H1 (cell line): ENCODE data around the gene GNRHR. TPM values are rescaled to one million over a fixed set of nuclear protein-coding genes. Genes with fewer than 3 reads are reported as not detected.

Experiments used
- CTCF ChIA-PET: fragments of 300-600 bp; sonication (Branson Sonifier 250); formaldehyde crosslinking; loops from one replicate; lab custom pipeline; 2021; ENCODE audit not compliant: partially characterized antibody; lab: Charles Lee
- POLR2A ChIA-PET: fragments of 300-600 bp; sonication (Branson Sonifier 250); formaldehyde crosslinking; loops from one replicate; lab custom pipeline; 2021; ENCODE audit warnings: inconsistent platforms; ENCODE audit not compliant: partially characterized antibody; lab: Charles Lee
- DNase-seq, 2 experiments: peaks; one replicate each; pipeline versions ENCODE4 v3.0.0 to v3.0.0-alpha.2; 2010 to 2022; ENCODE audit warnings: low spot score in 2 of 2, low read depth in 1 of 2, mixed read lengths in 1 of 2
- FAIRE-seq: peaks from 2 replicates; lab custom pipeline; 2011; peaks lifted over from hg19 to GRCh38; lab: Jason Lieb, UNC
- H2AFZ ChIP-seq: 2 replicates; pipeline ENCODE4 v1.8.1; 2012; ENCODE audit warnings: low read length, inconsistent platforms
- H2AK5ac ChIP-seq: 2 replicates; pipeline ENCODE4 v1.6.1; 2013; ENCODE audit warnings: low read depth, low read length
- H2BK120ac ChIP-seq: replicated peaks from 2 replicates; pipeline ENCODE3; 2013; ENCODE audit warnings: low read depth, low read length, inconsistent platforms
- H2BK12ac ChIP-seq: 2 replicates; pipeline ENCODE4 v1.6.1; 2013; ENCODE audit warnings: low read depth, low read length
- H2BK15ac ChIP-seq: 2 replicates; pipeline ENCODE4 v1.6.1; 2013; ENCODE audit warnings: low read length
- H2BK20ac ChIP-seq: 2 replicates; pipeline ENCODE4 v1.6.1; 2013; ENCODE audit warnings: low read length
- H2BK5ac ChIP-seq: 2 replicates; pipeline ENCODE4 v1.6.1; 2013; ENCODE audit warnings: low read depth, low read length
- H3K14ac ChIP-seq: 2 replicates; pipeline ENCODE4 v1.6.1; 2013; ENCODE audit warnings: inconsistent platforms; ENCODE audit not compliant: insufficient read length
- H3K18ac ChIP-seq: 2 replicates; pipeline ENCODE4 v1.6.1; 2013; ENCODE audit warnings: low read length; ENCODE audit errors: extremely low read depth
- H3K23ac ChIP-seq: 2 replicates; pipeline ENCODE4 v1.6.1; 2013; ENCODE audit warnings: inconsistent platforms; ENCODE audit not compliant: insufficient read length
- H3K23me2 ChIP-seq: 2 replicates; pipeline ENCODE4 v1.6.1; 2013; ENCODE audit warnings: low read depth, low read length
- H3K27ac ChIP-seq: 2 replicates; pipeline ENCODE4 v1.6.1; 2011; ENCODE audit warnings: low read depth, low read length, inconsistent platforms
- H3K27me3 ChIP-seq, 4 experiments: replicated peaks in 1 of 4; 1 replicate in 1 of 4; 2 replicates in 3 of 4; pipeline versions ENCODE4 v1.6.1 to v1.8.1; 2011 to 2013; ENCODE audit warnings: low read length in 3 of 4, mild to moderate bottlenecking in 3 of 4, inconsistent platforms in 2 of 4, mixed read lengths in 2 of 4, moderate library complexity in 1 of 4; ENCODE audit not compliant: control insufficient read depth in 3 of 4, insufficient read depth in 3 of 4; ENCODE audit errors: extremely low read depth in 1 of 4
- H3K36me3 ChIP-seq, 4 experiments: 2 replicates each; pipeline versions ENCODE4 v1.6.1 to v1.8.1; 2011 to 2013; ENCODE audit warnings: mild to moderate bottlenecking in 4 of 4, low read length in 3 of 4, moderate library complexity in 2 of 4, control low read depth in 1 of 4, inconsistent platforms in 1 of 4; ENCODE audit not compliant: insufficient read depth in 4 of 4, control insufficient read depth in 2 of 4
- H3K4ac ChIP-seq: replicated peaks from 2 replicates; pipeline ENCODE3; 2013; ENCODE audit warnings: low read length, low read depth, mixed read lengths, inconsistent platforms; ENCODE audit not compliant: insufficient read length
- H3K4me1 ChIP-seq, 4 experiments: replicated peaks in 1 of 4; 1 replicate in 1 of 4; 2 replicates in 3 of 4; pipeline versions ENCODE4 v1.6.1 to v1.8.1; 2011 to 2013; ENCODE audit warnings: low read length in 3 of 4, inconsistent platforms in 2 of 4, mixed read lengths in 1 of 4; ENCODE audit not compliant: insufficient read depth in 4 of 4, control insufficient read depth in 3 of 4
- H3K4me2 ChIP-seq, 2 experiments: 2 replicates each; pipeline versions ENCODE4 v1.6.1 to v1.8.1; 2011 to 2013; ENCODE audit warnings: low read depth in 2 of 2, low read length in 2 of 2, control low read depth in 1 of 2, inconsistent platforms in 1 of 2, mild to moderate bottlenecking in 1 of 2; ENCODE audit not compliant: insufficient read depth in 1 of 2
- H3K4me3 ChIP-seq, 4 experiments: fragments of 200-600, 300-600 bp in 1 of 4; sonication (generic), shearing (Covaris generic), sonication (Bioruptor Twin) in 1 of 4; 2 replicates each; pipeline versions ENCODE4 v1.5.1 to v1.8.1; 2011 to 2016; ENCODE audit warnings: low read length in 4 of 4, low read depth in 3 of 4, control low read depth in 2 of 4, inconsistent platforms in 2 of 4, mild to moderate bottlenecking in 2 of 4, mixed read lengths in 1 of 4, moderate library complexity in 1 of 4; ENCODE audit not compliant: insufficient read depth in 2 of 4; ENCODE audit errors: extremely low read depth in 1 of 4
- H3K56ac ChIP-seq: replicated peaks from 2 replicates; pipeline ENCODE3; 2013; ENCODE audit warnings: low read depth, mild to moderate bottlenecking, mixed read lengths, low read length, inconsistent platforms; ENCODE audit not compliant: insufficient read length
- H3K79me1 ChIP-seq: 2 replicates; pipeline ENCODE4 v1.6.1; 2013; ENCODE audit warnings: low read depth, low read length, control low read depth
- H3K79me2 ChIP-seq, 2 experiments: 2 replicates each; pipeline versions ENCODE4 v1.6.1 to v1.8.1; 2012 to 2013; ENCODE audit warnings: low read length in 2 of 2, mild to moderate bottlenecking in 2 of 2, inconsistent platforms in 1 of 2; ENCODE audit not compliant: insufficient read depth in 2 of 2, control insufficient read depth in 1 of 2
- H3K9ac ChIP-seq, 4 experiments: replicated peaks in 1 of 4; 1 replicate in 1 of 4; 2 replicates in 3 of 4; pipeline versions ENCODE4 v1.6.1 to v1.8.1; 2011 to 2013; ENCODE audit warnings: low read depth in 3 of 4, low read length in 3 of 4, control low read depth in 2 of 4, mild to moderate bottlenecking in 2 of 4, moderate library complexity in 2 of 4, inconsistent platforms in 1 of 4; ENCODE audit errors: extremely low read depth in 1 of 4
- H3K9me3 ChIP-seq, 2 experiments: 2 replicates each; pipeline versions ENCODE4 v1.6.1 to v1.8.1; 2012 to 2013; ENCODE audit warnings: mild to moderate bottlenecking in 2 of 2, moderate library complexity in 2 of 2, control low read depth in 1 of 2, inconsistent platforms in 1 of 2, low read depth in 1 of 2, low read length in 1 of 2, mixed read lengths in 1 of 2; ENCODE audit not compliant: insufficient read depth in 2 of 2
- H4K20me1 ChIP-seq, 2 experiments: replicated peaks in 1 of 2; 2 replicates each; pipeline versions ENCODE3 to v1.8.1; 2011 to 2013; ENCODE audit warnings: inconsistent platforms in 2 of 2, low read length in 2 of 2, mild to moderate bottlenecking in 1 of 2; ENCODE audit not compliant: insufficient read depth in 2 of 2, control insufficient read depth in 1 of 2
- H4K5ac ChIP-seq: 2 replicates; pipeline ENCODE4 v1.6.1; 2013; ENCODE audit warnings: low read length, low read depth, mixed read lengths, inconsistent platforms; ENCODE audit not compliant: insufficient read length
- H4K8ac ChIP-seq: 2 replicates; pipeline ENCODE4 v1.8.0; 2013; ENCODE audit warnings: mild to moderate bottlenecking, moderate library complexity, low read length, inconsistent platforms; ENCODE audit not compliant: insufficient read depth; ENCODE audit errors: extremely low read depth
- H4K91ac ChIP-seq: replicated peaks from 2 replicates; pipeline ENCODE3; 2013; ENCODE audit warnings: low read length, mixed read lengths, inconsistent platforms; ENCODE audit not compliant: insufficient read length
- CREB1 ChIP-seq: IDR thresholded peaks from 2 replicates; pipeline ENCODE4 v1.6.1; 2012; ENCODE audit warnings: inconsistent platforms
- CTBP2 ChIP-seq: IDR thresholded peaks from 2 replicates; pipeline ENCODE4 v1.7.0; 2011; ENCODE audit warnings: borderline replicate concordance, mild to moderate bottlenecking, moderate library complexity, mixed read lengths, low read length; ENCODE audit not compliant: insufficient read depth, insufficient read length
- EGR1 ChIP-seq: IDR thresholded peaks from 2 replicates; pipeline ENCODE4 v1.6.1; 2011; ENCODE audit warnings: low read depth, low read length, borderline replicate concordance
- GABPA ChIP-seq: IDR thresholded peaks from 2 replicates; pipeline ENCODE4 v1.6.1; 2011; ENCODE audit warnings: mild to moderate bottlenecking, low read length, moderate library complexity, borderline replicate concordance; ENCODE audit not compliant: insufficient read depth
- KDM5A ChIP-seq: fragments of 200-600 bp; IDR thresholded peaks from 2 replicates; pipeline ENCODE4 v1.7.1; 2012; ENCODE audit warnings: mild to moderate bottlenecking, low read length, inconsistent platforms, mixed read lengths
- PHF8 ChIP-seq: fragments of 200-600 bp; sonication (generic); conservative IDR thresholded peaks from 2 replicates; pipeline ENCODE4 v1.7.1; 2012; ENCODE audit warnings: low read depth, mild to moderate bottlenecking, inconsistent platforms, low read length, moderate library complexity
- POLR2A ChIP-seq, 2 experiments: IDR thresholded peaks; 1 replicate in 1 of 2; 2 replicates in 1 of 2; pipeline ENCODE4 v1.6.1; 2011; ENCODE audit warnings: low read depth in 2 of 2, low read length in 2 of 2, mild to moderate bottlenecking in 2 of 2; ENCODE audit errors: control extremely low read depth in 1 of 2
- POLR2AphosphoS5 ChIP-seq: IDR thresholded peaks from 2 replicates; pipeline ENCODE4 v1.6.1; 2011; ENCODE audit warnings: low read depth, low read length
- POU5F1 ChIP-seq: IDR thresholded peaks from 2 replicates; pipeline ENCODE4 v1.6.1; 2011; ENCODE audit warnings: low read depth, mild to moderate bottlenecking, low read length, moderate library complexity
- RBBP5 ChIP-seq: IDR thresholded peaks from 2 replicates; pipeline ENCODE4 v1.7.1; 2012; ENCODE audit warnings: low read depth, mild to moderate bottlenecking, inconsistent platforms, low read length, moderate library complexity, borderline replicate concordance
- SIN3A ChIP-seq, 2 experiments: IDR thresholded peaks in 1 of 2; conservative IDR thresholded peaks in 1 of 2; 2 replicates each; pipeline ENCODE4 v1.6.1; 2011 to 2012; ENCODE audit warnings: low read length in 2 of 2, improper control_type of control experiment in 1 of 2, low read depth in 1 of 2, mild to moderate bottlenecking in 1 of 2
- SP2 ChIP-seq: IDR thresholded peaks from 2 replicates; pipeline ENCODE4 v1.6.1; 2012; ENCODE audit warnings: mild to moderate bottlenecking, low read length, inconsistent platforms
- whole genome bisulfite sequencing, 2 experiments: shearing (Covaris generic) in 1 of 2; methylation state at CpG; one replicate each; pipeline versions ENCODE4 v1.1.6 to v1.1.7; 2013 to 2015; ENCODE audit warnings: low lambda C conversion rate in 2 of 2, mixed read lengths in 2 of 2, inconsistent platforms in 1 of 2, low coverage in 1 of 2, missing lambda C conversion rate in 1 of 2; ENCODE audit not compliant: insufficient replicate concordance in 2 of 2, insufficient coverage in 1 of 2, insufficient read length in 1 of 2; ENCODE audit errors: extremely low coverage in 1 of 2, missing lambda C conversion rate in 1 of 2; 5-methylcytosine and 5-hydroxymethylcytosine counted together
- polyA plus RNA-seq, 7 experiments: library from polyadenylated mRNA; depleted of rRNA in 3 of 7; stranded (reverse) in 5 of 7; unstranded in 2 of 7; fragments of >200 nt in 5 of 7; fragments of 200-250 nt in 2 of 7; gene quantifications; 1 replicate in 5 of 7; 2 replicates in 1 of 7; 4 replicates in 1 of 7; pipeline versions ENCODE4 v1.2.1 to v1.2.3, GENCODE V29; 2011 to 2013; ENCODE audit warnings: missing spikeins in 2 of 7, mixed read lengths in 2 of 7
- total RNA-seq: library from RNA; stranded (reverse); fragmentation: NEBNext Ultra II Directional; extraction: Animal tissue kit (Norgen Biotek cat#: 25700); gene quantifications from 2 replicates; pipeline ENCODE4 v1.2.1, GENCODE V29; 2021

Gene GNRHR
- total and polyA plus RNA-seq, 2 of the 8 experiments (the other 6 are each of a cell fraction or from before 2014, with no cell fraction given) = not detected

GRCh38 chr4:67765928-67766327, 11.7 kb upstream of the GNRHR start:
- Histone ChIP-seq H3K4me2 (no peak overlapping the region), H2AK5ac (no peak overlapping the region), H3K9me3 (no peaks in the 10 kb centered on the region), H2AFZ (no peak overlapping the region), H3K14ac (no peak overlapping the region), H3K56ac (no peak overlapping the region), H3K27ac (no peak overlapping the region), H4K8ac (no peak overlapping the region), H3K27me3 (no peaks in the 10 kb centered on the region), H3K79me2 (no peaks in the 10 kb centered on the region), H4K91ac (no peak overlapping the region), H3K23me2 (no peaks in the 10 kb centered on the region; the same call in 1 of the 2 replicates), H2BK20ac (no peak overlapping the region), H3K9ac (no peak overlapping the region), H4K20me1 (no peaks in the 10 kb centered on the region), H3K4ac (no peak overlapping the region), H3K18ac (no peak overlapping the region), H3K79me1 (no peaks in the 10 kb centered on the region), H3K4me3 (no peak overlapping the region), H2BK5ac (no peak overlapping the region), H3K4me1 (0 out of 7 replicates have a peak, but pooled peaks cover 0 to 2% (median 0%) of the 10 kb centered on the region in 4 experiments), H3K36me3 (no peaks in the 10 kb centered on the region), H2BK12ac (no peak overlapping the region), H3K23ac (no peak overlapping the region), H2BK15ac (no peak overlapping the region), H2BK120ac (no peak overlapping the region), H4K5ac (no peak overlapping the region)
- no peak for DNase-seq
- WGBS, 2 experiments = 84% methylated on average over 1 of the region's 1 CpG; no CpG with 5 or more reads in 1 of the 2 experiments
- TF ChIP-seq POLR2A (IDR thresholded peaks at IDR 0.05; ENCODE audit: control extremely low read depth in 1 of 2, low read depth in 2 of 2, low read length in 2 of 2) (no peak), SIN3A (conservative IDR thresholded peaks at IDR 0.05 in 1 of 2, IDR thresholded peaks at IDR 0.05 in 1 of 2; ENCODE audit: low read depth in 1 of 2, low read length in 2 of 2) (no peak), RBBP5 (no peak), CTBP2 (no peak), PHF8 (no peak), POLR2AphosphoS5 (no peak), CREB1 (no peak), SP2 (no peak), KDM5A (no peak), EGR1 (no peak), GABPA (no peak), POU5F1 (no peak)
- ChIA-PET POLR2A (no interaction called here), CTCF (interaction anchor here (0.6 to 3.4 kb wide), 4 partner anchors 11 to 1297 kb away, joined by 3 to 14 read pairs (median 4); no protein-coding TSS in a partner anchor)
- FAIRE-seq = no peak
